ENCODE results near the gene NPC1.

NPC1 gene

DNA sequence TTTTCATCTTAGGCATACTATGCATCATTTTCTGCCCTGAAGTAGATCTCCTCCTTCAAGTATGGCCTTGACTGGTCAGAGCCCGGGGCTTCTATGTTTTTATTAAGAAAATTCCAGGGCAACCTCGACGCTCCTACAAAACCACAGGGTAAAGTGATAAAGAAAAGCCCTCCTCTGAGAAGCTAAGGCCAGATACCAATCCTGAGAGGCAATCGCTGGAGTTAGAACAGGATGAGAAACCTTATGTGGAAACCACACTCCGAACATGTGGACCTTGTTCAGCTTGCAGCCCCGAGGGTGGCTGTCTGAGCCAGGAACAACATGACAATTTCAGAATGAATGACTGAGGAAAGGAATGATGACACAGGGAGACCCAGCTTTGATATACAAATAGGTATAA is 47.4 kb downstream of the NPC1 start:
- Histone ChIP-seq H3K79me2 (ENCODE audit: insufficient read depth, low read length) (no peaks in the 10 kb centered on the region), H3K9ac (ENCODE audit: low read length) (no peak overlapping the region), H3K27ac (ENCODE audit: low read depth, low read length, poor library complexity, severe bottlenecking) (no peak overlapping the region), H3K4me3 (ENCODE audit: low read depth, low read length, poor library complexity, severe bottlenecking) (no peak overlapping the region), H4K20me1 (ENCODE audit: insufficient read depth, low read length) (no peaks in the 10 kb centered on the region), H3K36me3 (ENCODE audit: insufficient read depth, low read length) (peaks cover 96% of the 10 kb centered on the region), H3K9me3 (ENCODE audit: low read length) (no peaks in the 10 kb centered on the region), H3K4me1 (ENCODE audit: insufficient read depth, low read length, severe bottlenecking) (no peaks in the 10 kb centered on the region), H3F3A (ENCODE audit: insufficient read depth, low read length) (no peaks in the 10 kb centered on the region), H3K4me2 (ENCODE audit: low read length) (no peak overlapping the region), H3K9me2 (ENCODE audit: low read depth, low read length) (no peaks in the 10 kb centered on the region), H2AFZ (ENCODE audit: low read length) (no peak overlapping the region), H3K27me3 (ENCODE audit: insufficient read depth, low read length) (no peaks in the 10 kb centered on the region)
- TF ChIP-seq CTCF (IDR thresholded peaks at IDR 0.05; ENCODE audit: low read length) (no peak), EZH2 (IDR thresholded peaks at IDR 0.05; ENCODE audit: borderline replicate concordance, low read length) (no peak)

- Histone ChIP-seq H2AFZ (ENCODE audit: low read length) (no peak overlapping the region), H3K4me1 (ENCODE audit: insufficient read depth, low read length, severe bottlenecking) (no peaks in the 10 kb centered on the region), H3F3A (ENCODE audit: insufficient read depth, low read length) (no peaks in the 10 kb centered on the region), H4K20me1 (ENCODE audit: insufficient read depth, low read length) (no peaks in the 10 kb centered on the region), H3K36me3 (ENCODE audit: insufficient read depth, low read length) (peaks cover 97% of the 10 kb centered on the region), H3K9me2 (ENCODE audit: low read depth, low read length) (no peaks in the 10 kb centered on the region), H3K79me2 (ENCODE audit: insufficient read depth, low read length) (no peaks in the 10 kb centered on the region), H3K27ac (ENCODE audit: low read depth, low read length, poor library complexity, severe bottlenecking) (no peak overlapping the region), H3K9ac (ENCODE audit: low read length) (no peak overlapping the region), H3K4me3 (ENCODE audit: low read depth, low read length, poor library complexity, severe bottlenecking) (no peak overlapping the region), H3K4me2 (ENCODE audit: low read length) (no peak overlapping the region), H3K9me3 (ENCODE audit: low read length) (no peaks in the 10 kb centered on the region), H3K27me3 (ENCODE audit: insufficient read depth, low read length) (no peaks in the 10 kb centered on the region)
- TF ChIP-seq EZH2 (IDR thresholded peaks at IDR 0.05; ENCODE audit: borderline replicate concordance, low read length) (no peak), CTCF (IDR thresholded peaks at IDR 0.05; ENCODE audit: low read length) (no peak)
Measured at GRCh38 chr18:23538001-23538400, 48.3 kb downstream of the NPC1 start.

DNA sequence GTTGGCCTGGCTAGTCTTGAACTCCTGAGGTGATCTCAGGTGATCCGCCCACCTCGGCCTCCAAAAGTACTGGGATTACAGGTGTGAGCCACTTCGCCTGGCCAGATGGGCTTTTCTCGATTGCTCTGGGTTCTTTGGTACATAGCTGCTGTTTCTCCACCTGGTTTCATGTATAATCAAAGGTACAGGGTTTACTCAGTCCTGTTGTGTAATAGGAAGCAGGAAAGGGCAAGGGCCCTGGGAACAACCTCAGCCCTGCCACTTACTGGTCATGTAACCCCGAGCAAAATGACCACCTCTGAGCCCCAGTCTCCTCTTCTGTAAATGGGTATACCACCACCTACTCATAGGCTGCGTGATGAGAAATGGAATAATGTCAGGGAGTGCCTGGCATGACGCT is 49.0 kb downstream of the NPC1 start:
- Histone ChIP-seq H3K9me3 (ENCODE audit: low read length) (no peaks in the 10 kb centered on the region), H3K9me2 (ENCODE audit: low read depth, low read length) (no peaks in the 10 kb centered on the region), H3K4me2 (ENCODE audit: low read length) (no peak overlapping the region), H3K36me3 (ENCODE audit: insufficient read depth, low read length) (peaks cover 96% of the 10 kb centered on the region), H3K4me1 (ENCODE audit: insufficient read depth, low read length, severe bottlenecking) (no peaks in the 10 kb centered on the region), H3K27ac (ENCODE audit: low read depth, low read length, poor library complexity, severe bottlenecking) (no peak overlapping the region), H3K4me3 (ENCODE audit: low read depth, low read length, poor library complexity, severe bottlenecking) (no peak overlapping the region), H3F3A (ENCODE audit: insufficient read depth, low read length) (no peaks in the 10 kb centered on the region), H3K27me3 (ENCODE audit: insufficient read depth, low read length) (no peaks in the 10 kb centered on the region), H3K9ac (ENCODE audit: low read length) (no peak overlapping the region), H2AFZ (ENCODE audit: low read length) (no peak overlapping the region), H4K20me1 (ENCODE audit: insufficient read depth, low read length) (no peaks in the 10 kb centered on the region), H3K79me2 (ENCODE audit: insufficient read depth, low read length) (no peaks in the 10 kb centered on the region)
- TF ChIP-seq EZH2 (IDR thresholded peaks at IDR 0.05; ENCODE audit: borderline replicate concordance, low read length) (no peak), CTCF (IDR thresholded peaks at IDR 0.05; ENCODE audit: low read length) (no peak)
